H1 (cell line): Measurements from ENCODE around the gene ABHD17B. TPM values are rescaled to one million over a fixed set of nuclear protein-coding genes. Genes with fewer than 3 reads are reported as not detected.

Experiments used
- CHD2 ChIP-seq: IDR thresholded peaks from 2 replicates; pipeline ENCODE4 v1.6.1; 2012; ENCODE audit warnings: low read length, improper control_type of control experiment
- JUN ChIP-seq: IDR thresholded peaks from 2 replicates; pipeline ENCODE4 v1.6.1; 2011; ENCODE audit warnings: low read depth, mild to moderate bottlenecking, improper control_type of control experiment, low read length
- YY1 ChIP-seq: IDR thresholded peaks from 2 replicates; pipeline ENCODE4 v1.6.1; 2011; ENCODE audit warnings: low read depth, mild to moderate bottlenecking, low read length
- polyA plus RNA-seq, 7 experiments: library from polyadenylated mRNA; depleted of rRNA in 3 of 7; stranded (reverse) in 5 of 7; unstranded in 2 of 7; fragments of >200 nt in 5 of 7; fragments of 200-250 nt in 2 of 7; gene quantifications; 1 replicate in 5 of 7; 2 replicates in 1 of 7; 4 replicates in 1 of 7; pipeline versions ENCODE4 v1.2.1 to v1.2.3, GENCODE V29; 2011 to 2013; ENCODE audit warnings: missing spikeins in 2 of 7, mixed read lengths in 2 of 7
- total RNA-seq: library from RNA; stranded (reverse); fragmentation: NEBNext Ultra II Directional; extraction: Animal tissue kit (Norgen Biotek cat#: 25700); gene quantifications from 2 replicates; pipeline ENCODE4 v1.2.1, GENCODE V29; 2021

The ABHD17B gene
- total and polyA plus RNA-seq, 2 of the 8 experiments (the other 6 are each of a cell fraction or from before 2014, with no cell fraction given) = 37.2 to 60.8 TPM

GRCh38 chr9:71844808-71845207 lies 66.2 kb downstream of the ABHD17B start (continued):
- TF ChIP-seq JUN = no peak
- no peak for TF ChIP-seq YY1
- TF ChIP-seq CHD2 = no peak
- TF ChIP-seq, all 59 proteins: peak for 0
